A549 (cell line): ENCODE results near the gene NPHP3. TPM values are rescaled to one million over a fixed set of nuclear protein-coding genes. Genes with fewer than 3 reads are reported as not detected.

Experiments used
- polyA plus RNA-seq, 4 experiments: library from polyadenylated mRNA; depleted of rRNA in 3 of 4; stranded (reverse); fragments of >200 nt; fragmentation: RNase III in 1 of 4; extraction: RNeasy Plus Mini Kit Qiagen cat#74134 plus additional on column Dnase treatment in 1 of 4; gene quantifications; 2 replicates in 3 of 4; 3 replicates in 1 of 4; pipeline ENCODE4 v1.2.3, GENCODE V29; 2011 to 2017

Gene NPHP3
- polyA plus RNA-seq, 2 of the 4 experiments (the other 2 are of a cell fraction) = 6.5 to 18.6 TPM

Other genes with a start within 250 kb of the NPHP3 start
- 0.08 and 0.11 TPM in 2 replicates for gene ACKR4, start 125.1 kb downstream of the NPHP3 start, polyA plus RNA-seq (2011; rRNA removed)
- gene ACKR4, start 125.1 kb downstream of the NPHP3 start, polyA plus RNA-seq (2017; fragmentation: RNase III; extraction: RNeasy Plus Mini Kit Qiagen cat#74134 plus additional on column Dnase treatment) = 0.04 TPM in 1 of 3 replicates, not detected in the others
- 19.2 and 22.8 TPM in 2 replicates for gene ACAD11, start 62.6 kb downstream of the NPHP3 start, polyA plus RNA-seq (2011; rRNA removed)
- gene ACAD11, start 62.6 kb downstream of the NPHP3 start, polyA plus RNA-seq (2017; fragmentation: RNase III; extraction: RNeasy Plus Mini Kit Qiagen cat#74134 plus additional on column Dnase treatment) = 10.3 to 11.5 TPM (median 10.8 TPM) in 3 replicates
- 46.4 and 49.1 TPM in 2 replicates for gene UBA5, start 62.1 kb downstream of the NPHP3 start, polyA plus RNA-seq (2011; rRNA removed)
- gene UBA5, start 62.1 kb downstream of the NPHP3 start, polyA plus RNA-seq (2017; fragmentation: RNase III; extraction: RNeasy Plus Mini Kit Qiagen cat#74134 plus additional on column Dnase treatment) = 41.0 to 44.4 TPM (median 41.8 TPM) in 3 replicates